H9 (cell line): ENCODE data around the gene KLHDC7A. TPM values are rescaled to one million over a fixed set of nuclear protein-coding genes. Genes with fewer than 3 reads are reported as not detected.

Source experiments
- DNase-seq: peaks from one replicate; pipeline ENCODE4 v3.0.0-alpha.2; 2017
- H2AFZ ChIP-seq: one replicate; pipeline ENCODE4 v1.6.1; 2013; ENCODE audit warnings: mild to moderate bottlenecking, low read length, control low read depth, moderate library complexity
- H2AK5ac ChIP-seq: 2 replicates; pipeline ENCODE4 v1.6.1; 2013; ENCODE audit warnings: low read length, control low read depth, mixed read lengths; ENCODE audit not compliant: insufficient read length
- H2BK120ac ChIP-seq: one replicate; pipeline ENCODE4 v1.6.1; 2013; ENCODE audit warnings: low read depth, mild to moderate bottlenecking, low read length, control low read depth, inconsistent platforms; ENCODE audit not compliant: poor library complexity, severe bottlenecking
- H2BK12ac ChIP-seq: 2 replicates; pipeline ENCODE4 v1.6.1; 2013; ENCODE audit warnings: low read length, control low read depth, mixed read lengths, low read depth; ENCODE audit not compliant: insufficient read length
- H2BK15ac ChIP-seq: 2 replicates; pipeline ENCODE4 v1.6.1; 2013; ENCODE audit warnings: low read depth, low read length, control low read depth
- H2BK20ac ChIP-seq: one replicate; pipeline ENCODE4 v1.6.1; 2013; ENCODE audit warnings: low read depth, mild to moderate bottlenecking, low read length, control low read depth, inconsistent platforms; ENCODE audit not compliant: poor library complexity, severe bottlenecking
- H2BK5ac ChIP-seq: 2 replicates; pipeline ENCODE4 v1.6.1; 2013; ENCODE audit warnings: low read length, control low read depth, mixed read lengths; ENCODE audit not compliant: insufficient read length
- H3K14ac ChIP-seq: 2 replicates; pipeline ENCODE4 v1.6.1; 2013; ENCODE audit warnings: low read length, control low read depth; ENCODE audit not compliant: insufficient read depth
- H3K18ac ChIP-seq: 2 replicates; pipeline ENCODE4 v1.6.1; 2013; ENCODE audit warnings: low read depth, mild to moderate bottlenecking, mixed read lengths, low read length, control low read depth; ENCODE audit not compliant: insufficient read length
- H3K23ac ChIP-seq: 2 replicates; pipeline ENCODE4 v1.6.1; 2013; ENCODE audit warnings: low read length, control low read depth, mixed read lengths, low read depth; ENCODE audit not compliant: insufficient read length
- H3K23me2 ChIP-seq: 2 replicates; pipeline ENCODE4 v1.6.1; 2013; ENCODE audit warnings: low read depth, mild to moderate bottlenecking, mixed read lengths, low read length, control low read depth; ENCODE audit not compliant: insufficient read length, poor library complexity, severe bottlenecking
- H3K27ac ChIP-seq: 2 replicates; pipeline ENCODE4 v1.5.1; 2013; ENCODE audit warnings: low read length, control low read depth, mixed read lengths, low read depth; ENCODE audit not compliant: insufficient read length
- H3K27me3 ChIP-seq: 2 replicates; pipeline ENCODE4 v1.6.1; 2013; ENCODE audit warnings: low read length, control low read depth, inconsistent platforms; ENCODE audit not compliant: insufficient read depth
- H3K4ac ChIP-seq: 2 replicates; pipeline ENCODE4 v1.6.1; 2013; ENCODE audit warnings: low read depth, mild to moderate bottlenecking, control low read depth, inconsistent platforms, low read length, moderate library complexity
- H3K4me1 ChIP-seq: 2 replicates; pipeline ENCODE4 v1.6.1; 2013; ENCODE audit warnings: low read length, control low read depth, inconsistent platforms; ENCODE audit not compliant: insufficient read depth
- H3K4me2 ChIP-seq: 2 replicates; pipeline ENCODE4 v1.6.1; 2013; ENCODE audit warnings: low read length, control low read depth, mixed read lengths; ENCODE audit not compliant: insufficient read length, insufficient read depth
- H3K56ac ChIP-seq: 2 replicates; pipeline ENCODE4 v1.6.1; 2013; ENCODE audit warnings: low read depth, mild to moderate bottlenecking, mixed read lengths, low read length, control low read depth; ENCODE audit not compliant: insufficient read length
- H3K79me1 ChIP-seq: 2 replicates; pipeline ENCODE4 v1.6.1; 2013; ENCODE audit warnings: low read depth, mild to moderate bottlenecking, moderate library complexity, low read length, control low read depth, inconsistent platforms; ENCODE audit not compliant: insufficient read depth, poor library complexity, severe bottlenecking
- H3K79me2 ChIP-seq: 2 replicates; pipeline ENCODE4 v1.6.1; 2013; ENCODE audit warnings: low read length, control low read depth, inconsistent platforms; ENCODE audit not compliant: insufficient read depth
- H3K9ac ChIP-seq: 2 replicates; pipeline ENCODE4 v1.6.1; 2013; ENCODE audit warnings: low read length, control low read depth, mixed read lengths; ENCODE audit not compliant: insufficient read length; ENCODE audit errors: extremely low read depth
- H3K9me3 ChIP-seq: one replicate; pipeline ENCODE4 v1.6.1; 2013; ENCODE audit warnings: low read depth, low read length, inconsistent platforms; ENCODE audit not compliant: control insufficient read depth
- H3T11ph ChIP-seq: one replicate; pipeline ENCODE4 v1.6.1; 2013; ENCODE audit warnings: mild to moderate bottlenecking, low read length, control low read depth, inconsistent platforms
- H4K20me1 ChIP-seq: one replicate; pipeline ENCODE4 v1.6.1; 2013; ENCODE audit not compliant: control insufficient read depth, insufficient read length, insufficient read depth
- H4K5ac ChIP-seq: 2 replicates; pipeline ENCODE4 v1.6.1; 2013; ENCODE audit warnings: low read depth, mild to moderate bottlenecking, mixed read lengths, low read length, control low read depth; ENCODE audit not compliant: insufficient read length
- H4K8ac ChIP-seq: replicated peaks from 2 replicates; pipeline ENCODE4 v1.6.1; 2013; ENCODE audit warnings: low read length, control low read depth, mixed read lengths, low read depth; ENCODE audit not compliant: insufficient read length
- H4K91ac ChIP-seq: 2 replicates; pipeline ENCODE4 v1.6.1; 2013; ENCODE audit warnings: low read depth, mild to moderate bottlenecking, moderate library complexity, mixed read lengths, low read length, control low read depth; ENCODE audit not compliant: insufficient read length
- H3K27ac Mint-ChIP-seq, 3 experiments: 2 replicates in 2 of 3; 3 replicates in 1 of 3; pipeline ENCODE4 v1.8.0; 2020 to 2021; ENCODE audit warnings: mixed read lengths in 3 of 3, mild to moderate bottlenecking in 1 of 3, moderate library complexity in 1 of 3
- H3K27me3 Mint-ChIP-seq: 2 replicates; pipeline ENCODE4 v1.8.0; 2021; ENCODE audit warnings: low read depth, mild to moderate bottlenecking, moderate library complexity, mixed read lengths
- H3K36me3 Mint-ChIP-seq, 3 experiments: 2 replicates in 2 of 3; 3 replicates in 1 of 3; pipeline ENCODE4 v1.8.0; 2020 to 2021; ENCODE audit warnings: low read depth in 3 of 3, mixed read lengths in 3 of 3; ENCODE audit not compliant: insufficient read depth in 1 of 3
- H3K4me1 Mint-ChIP-seq, 2 experiments: 2 replicates each; pipeline ENCODE4 v1.8.0; 2020; ENCODE audit warnings: mixed read lengths in 2 of 2
- H3K4me3 Mint-ChIP-seq, 2 experiments: 2 replicates in 1 of 2; 3 replicates in 1 of 2; pipeline ENCODE4 v1.8.0; 2020 to 2021; ENCODE audit warnings: mild to moderate bottlenecking in 2 of 2, mixed read lengths in 2 of 2, moderate library complexity in 1 of 2
- H3K9me3 Mint-ChIP-seq, 2 experiments: 2 replicates in 1 of 2; 3 replicates in 1 of 2; pipeline ENCODE4 v1.8.0; 2020; ENCODE audit warnings: mild to moderate bottlenecking in 2 of 2, mixed read lengths in 2 of 2, moderate library complexity in 1 of 2
- WGBS: extraction: QIAGEN DNeasy Blood & Tissue Kit; methylation state at CpG from one replicate; pipeline ENCODE4 v1.1.7; 2013; ENCODE audit warnings: missing lambda C conversion rate, low lambda C conversion rate, mixed read lengths; ENCODE audit not compliant: insufficient read length; ENCODE audit errors: extremely low coverage; 5-methylcytosine and 5-hydroxymethylcytosine counted together
- total RNA-seq: library from RNA; stranded (reverse); gene quantifications from 2 replicates; pipeline ENCODE4 v1.2.1, GENCODE V29; 2021
- TF ChIP-seq, protein P1 (sequence below): fragments of 200-600 bp; sonication (generic); conservative IDR thresholded peaks from 3 replicates; pipeline ENCODE4 v1.8.0; 2021; ENCODE audit warnings: antibody characterized with exemption, mild to moderate bottlenecking

KLHDC7A gene
- total RNA-seq, 1 experiment from 2014 or later, result 11.4 TPM

DNA sequence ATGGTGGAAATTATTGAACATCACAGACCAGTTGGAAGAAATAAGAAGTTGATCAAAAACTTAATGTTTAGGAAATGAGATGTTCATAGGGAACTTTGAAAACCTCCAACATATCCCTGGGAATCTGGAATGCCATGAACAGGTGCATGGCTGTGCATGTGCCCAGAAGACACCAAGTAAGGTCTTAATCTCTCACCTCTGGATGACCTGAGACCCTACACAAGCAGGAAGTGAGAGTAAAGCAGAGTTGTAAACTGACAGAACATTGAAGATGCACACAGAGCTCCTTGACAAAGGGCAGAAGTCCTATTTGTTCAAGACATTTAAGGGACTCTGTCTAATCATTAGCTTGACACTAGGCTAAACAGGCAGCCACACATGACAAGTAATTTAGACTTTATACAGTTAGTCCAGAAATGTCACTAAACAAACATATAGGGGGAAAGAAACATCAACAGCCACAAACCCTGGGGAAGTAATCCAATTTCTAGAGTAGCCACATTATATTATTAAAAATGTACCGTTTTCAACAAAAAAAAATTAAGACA, 34.5 kb downstream of the KLHDC7A start:
- peaks cover 5% of the 10 kb centered on the region; the same call in 1 of the 2 replicates for H3K27me3 Mint-ChIP-seq
- DNase-seq, result no peak
- H3K79me2 ChIP-seq, result no peaks in the 10 kb centered on the region
- H4K20me1 ChIP-seq, result no peaks in the 10 kb centered on the region
- no peak overlapping the region for H2BK5ac ChIP-seq
- no peak overlapping the region for H2BK12ac ChIP-seq
- no peaks in the 10 kb centered on the region for H3K23me2 ChIP-seq
- H3K4ac ChIP-seq, result no peak overlapping the region
- H3K18ac ChIP-seq, result no peak overlapping the region
- H3K27ac ChIP-seq, result no peak overlapping the region
- H2AFZ ChIP-seq, result no peak overlapping the region
- H3K9ac ChIP-seq, result no peak overlapping the region
- H3K4me2 ChIP-seq, result no peak overlapping the region
- H4K91ac ChIP-seq, result no peak overlapping the region
- H4K8ac ChIP-seq, result no peak overlapping the region
- H3K27me3 ChIP-seq, result no peaks in the 10 kb centered on the region
- peaks cover 23 to 27% of the 10 kb centered on the region in 2 experiments for H3K9me3 Mint-ChIP-seq
- TF ChIP-seq, protein P1, sequence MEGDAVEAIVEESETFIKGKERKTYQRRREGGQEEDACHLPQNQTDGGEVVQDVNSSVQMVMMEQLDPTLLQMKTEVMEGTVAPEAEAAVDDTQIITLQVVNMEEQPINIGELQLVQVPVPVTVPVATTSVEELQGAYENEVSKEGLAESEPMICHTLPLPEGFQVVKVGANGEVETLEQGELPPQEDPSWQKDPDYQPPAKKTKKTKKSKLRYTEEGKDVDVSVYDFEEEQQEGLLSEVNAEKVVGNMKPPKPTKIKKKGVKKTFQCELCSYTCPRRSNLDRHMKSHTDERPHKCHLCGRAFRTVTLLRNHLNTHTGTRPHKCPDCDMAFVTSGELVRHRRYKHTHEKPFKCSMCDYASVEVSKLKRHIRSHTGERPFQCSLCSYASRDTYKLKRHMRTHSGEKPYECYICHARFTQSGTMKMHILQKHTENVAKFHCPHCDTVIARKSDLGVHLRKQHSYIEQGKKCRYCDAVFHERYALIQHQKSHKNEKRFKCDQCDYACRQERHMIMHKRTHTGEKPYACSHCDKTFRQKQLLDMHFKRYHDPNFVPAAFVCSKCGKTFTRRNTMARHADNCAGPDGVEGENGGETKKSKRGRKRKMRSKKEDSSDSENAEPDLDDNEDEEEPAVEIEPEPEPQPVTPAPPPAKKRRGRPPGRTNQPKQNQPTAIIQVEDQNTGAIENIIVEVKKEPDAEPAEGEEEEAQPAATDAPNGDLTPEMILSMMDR, result no peak
- H3K79me1 ChIP-seq, result no peaks in the 10 kb centered on the region
- peaks cover 0 to 12% (median 4%) of the 10 kb centered on the region in 3 experiments; a peak in 4 of 7 replicates for H3K36me3 Mint-ChIP-seq
- no peak overlapping the region for H3T11ph ChIP-seq
- no peaks in the 10 kb centered on the region for H3K9me3 ChIP-seq
- no peak overlapping the region for H3K4me3 Mint-ChIP-seq
- H3K4me1 ChIP-seq, result no peaks in the 10 kb centered on the region; the same call in 1 of the 2 replicates
- WGBS, result no CpG with 5 or more reads among the region's 1 CpG
- H3K23ac ChIP-seq, result no peak overlapping the region
- H2BK15ac ChIP-seq, result no peak overlapping the region
- H2AK5ac ChIP-seq, result no peak overlapping the region
- H2BK120ac ChIP-seq, result no peak overlapping the region
- no peak overlapping the region for H3K27ac Mint-ChIP-seq
- no peak overlapping the region for H2BK20ac ChIP-seq
- H3K56ac ChIP-seq, result no peak overlapping the region
- peaks cover 10 to 13% of the 10 kb centered on the region in 2 experiments for H3K4me1 Mint-ChIP-seq
- no peak overlapping the region for H4K5ac ChIP-seq
- no peak overlapping the region for H3K14ac ChIP-seq
